Tibial nerve (tissue), 4 donors: Measurements from ENCODE around the gene NMT1. TPM values are rescaled to one million over a fixed set of nuclear protein-coding genes. Genes with fewer than 3 reads are reported as not detected.
A peak's percentile ranks its signal among the peaks of the same experiment; 100 is the strongest.

ENCODE experiments used
- DNase-seq, 2 donors: peaks; one replicate each; pipeline ENCODE4 v3.0.0-alpha.2; 2019; ENCODE audit warnings: low spot score in 2 of 2
- H3K27ac ChIP-seq, 4 donors: fragments of 200-600 bp; sonication (generic) in 3 of 4; one replicate each; pipeline ENCODE4 v1.5.1; 2017 to 2019; ENCODE audit warnings: mild to moderate bottlenecking in 1 of 4
- H3K27me3 ChIP-seq, 2 donors: fragments of 200-600 bp; sonication (generic) in 1 of 2; one replicate each; pipeline versions ENCODE4 v1.5.1 to v1.6.0; 2017 to 2019
- H3K36me3 ChIP-seq, 3 donors: fragments of 200-600 bp; sonication (generic); one replicate each; pipeline ENCODE4 v1.5.1; 2018 to 2019
- H3K4me1 ChIP-seq, 4 donors: fragments of 200-600 bp; sonication (generic) in 3 of 4; one replicate each; pipeline ENCODE4 v1.5.1; 2017 to 2019
- H3K4me3 ChIP-seq, 4 donors: fragments of 200-600 bp; sonication (generic) in 3 of 4; one replicate each; pipeline ENCODE4 v1.5.1; 2017 to 2019; ENCODE audit warnings: mild to moderate bottlenecking in 1 of 4, moderate library complexity in 1 of 4
- H3K9me3 ChIP-seq, 4 donors: fragments of 200-600 bp; sonication (generic) in 3 of 4; one replicate each; pipeline ENCODE4 v1.5.1; 2017 to 2019
- CTCF ChIP-seq, 5 experiments: fragments of 200-600 bp in 3 of 5; fragments of 450-650 bp in 2 of 5; sonication (generic) in 3 of 5; IDR thresholded peaks; one replicate each; pipeline ENCODE4 v1.5.1; 2016 to 2019; ENCODE audit warnings: antibody characterized with exemption in 5 of 5, mild to moderate bottlenecking in 3 of 5, moderate library complexity in 2 of 5
- EP300 ChIP-seq, 2 donors: sonication (generic); formaldehyde crosslinking; IDR thresholded peaks; one replicate each; pipeline ENCODE4 v1.6.1; 2017; ENCODE audit warnings: antibody characterized with exemption in 2 of 2, mild to moderate bottlenecking in 1 of 2
- POLR2A ChIP-seq, 2 donors: fragments of 450-650 bp; IDR thresholded peaks; one replicate each; pipeline ENCODE4 v1.6.1; 2017; ENCODE audit warnings: antibody characterized with exemption in 2 of 2, mild to moderate bottlenecking in 2 of 2, moderate library complexity in 2 of 2
- WGBS, 2 donors: methylation state at CpG; one replicate each; pipeline ENCODE4 v1.1.5; 2018; 5-methylcytosine and 5-hydroxymethylcytosine counted together
- total RNA-seq, 4 donors: library from RNA; depleted of rRNA; stranded (reverse); fragments of >200 nt; gene quantifications; one replicate each; pipeline ENCODE4 v1.1.0, GENCODE V29; 2016

Gene NMT1
- total RNA-seq, 4 donors from 2014 or later, result 63.2 to 97.9 (median 80.1) TPM

GRCh38 chr17:45149669-45150664 is 88.8 kb downstream of the NMT1 start:
- TF ChIP-seq EP300 (IDR thresholded peaks at IDR 0.05) (peak in 1 of 2 donors; percentile 53), CTCF (IDR thresholded peaks at IDR 0.05) (no peak)
- H3K4me1 ChIP-seq, result peaks cover 0 to 54% (median 28%) of the 10 kb centered on the region in 4 donors
- no peaks in the 10 kb centered on the region for H3K9me3 ChIP-seq
- no peaks in the 10 kb centered on the region for H3K36me3 ChIP-seq
- peak overlapping the region; percentile 69 to 85 (median 73) for H3K4me3 ChIP-seq
- WGBS, 2 donors, result 1% methylated on average over 56 of the region's 56 CpGs
- H3K27me3 ChIP-seq, result no peaks in the 10 kb centered on the region
- peak overlapping the region; percentile 93 to 99 (median 94) for H3K27ac ChIP-seq
- DNase-seq, result peak; percentile 65 to 71

- Histone ChIP-seq H3K4me1 (peaks cover 0 to 53% (median 22%) of the 10 kb centered on the region in 4 donors), H3K27ac (peak overlapping the region; percentile 38 to 99 (median 94)), H3K36me3 (no peaks in the 10 kb centered on the region), H3K4me3 (peak overlapping the region; percentile 69 to 85 (median 73)), H3K9me3 (no peaks in the 10 kb centered on the region), H3K27me3 (no peaks in the 10 kb centered on the region)
- no peak for DNase-seq
- TF ChIP-seq POLR2A (IDR thresholded peaks at IDR 0.05) (no peak), EP300 (IDR thresholded peaks at IDR 0.05) (no peak), CTCF (IDR thresholded peaks at IDR 0.05) (no peak)
- WGBS, 2 donors, result 14 to 16% methylated on average over 8 of the region's 8 CpGs
These were observed 90.0 kb downstream of the NMT1 start for GRCh38 chr17:45150911-45151809.

- Histone ChIP-seq H3K27me3 (no peaks in the 10 kb centered on the region), H3K27ac (no peak overlapping the region), H3K36me3 (peaks cover 0 to 4% (median 0%) of the 10 kb centered on the region in 3 donors), H3K4me3 (no peak overlapping the region), H3K9me3 (no peaks in the 10 kb centered on the region), H3K4me1 (peaks cover 0 to 82% (median 40%) of the 10 kb centered on the region in 4 donors)
- no peak for DNase-seq
- TF ChIP-seq POLR2A (IDR thresholded peaks at IDR 0.05), result no peak
- TF ChIP-seq CTCF (IDR thresholded peaks at IDR 0.05), result no peak
- TF ChIP-seq EP300 (IDR thresholded peaks at IDR 0.05), result no peak
- 94 to 95% methylated on average over 4 of the region's 4 CpGs for WGBS, 2 donors
These were observed 93.9 kb downstream of the NMT1 start for GRCh38 chr17:45155029-45155428.

- 96 to 100% methylated on average over 2 of the region's 2 CpGs for WGBS, 2 donors
- H3K9me3 ChIP-seq, result no peaks in the 10 kb centered on the region
- no peak overlapping the region for H3K4me3 ChIP-seq
- peak overlapping the region in 1 of 4 donors; percentile 22 for H3K27ac ChIP-seq
- peaks cover 0 to 4% (median 0%) of the 10 kb centered on the region in 3 donors for H3K36me3 ChIP-seq
- no peaks in the 10 kb centered on the region for H3K27me3 ChIP-seq
- DNase-seq, result no peak
- peaks cover 0 to 83% (median 42%) of the 10 kb centered on the region in 4 donors for H3K4me1 ChIP-seq
- TF ChIP-seq POLR2A (IDR thresholded peaks at IDR 0.05) (no peak), EP300 (IDR thresholded peaks at IDR 0.05) (no peak), CTCF (IDR thresholded peaks at IDR 0.05) (no peak)
These were observed 94.4 kb downstream of the NMT1 start for GRCh38 chr17:45155483-45155882.
